HUES6 (cell line): ENCODE measurements around the gene SH3PXD2B.
"Not testable (repeated sequence)": the region's sequence is repeated elsewhere in the genome, so short reads cannot be mapped to it uniquely, and the experiment has no call there.

Source experiments
- H3K27ac ChIP-seq: 2 replicates; pipeline ENCODE4 v1.7.0; 2013; ENCODE audit warnings: low read depth, mild to moderate bottlenecking, low read length, inconsistent platforms
- H3K27me3 ChIP-seq: 2 replicates; pipeline ENCODE4 v1.6.1; 2013; ENCODE audit warnings: low read length; ENCODE audit not compliant: control insufficient read depth, insufficient read depth
- H3K36me3 ChIP-seq: 2 replicates; pipeline ENCODE4 v1.6.1; 2013; ENCODE audit warnings: low read length; ENCODE audit not compliant: control insufficient read depth, insufficient read depth
- H3K4me1 ChIP-seq: 2 replicates; pipeline ENCODE4 v1.6.1; 2013; ENCODE audit warnings: low read length; ENCODE audit not compliant: control insufficient read depth, insufficient read depth
- H3K4me3 ChIP-seq: 2 replicates; pipeline ENCODE4 v1.5.1; 2013; ENCODE audit warnings: low read depth, low read length
- H3K9ac ChIP-seq: one replicate; pipeline ENCODE4 v1.6.1; 2013; ENCODE audit warnings: mild to moderate bottlenecking, low read length
- H3K9me3 ChIP-seq: 2 replicates; pipeline ENCODE4 v1.6.1; 2013; ENCODE audit warnings: low read depth, low read length; ENCODE audit not compliant: control insufficient read depth, insufficient read depth

Gene SH3PXD2B

DNA sequence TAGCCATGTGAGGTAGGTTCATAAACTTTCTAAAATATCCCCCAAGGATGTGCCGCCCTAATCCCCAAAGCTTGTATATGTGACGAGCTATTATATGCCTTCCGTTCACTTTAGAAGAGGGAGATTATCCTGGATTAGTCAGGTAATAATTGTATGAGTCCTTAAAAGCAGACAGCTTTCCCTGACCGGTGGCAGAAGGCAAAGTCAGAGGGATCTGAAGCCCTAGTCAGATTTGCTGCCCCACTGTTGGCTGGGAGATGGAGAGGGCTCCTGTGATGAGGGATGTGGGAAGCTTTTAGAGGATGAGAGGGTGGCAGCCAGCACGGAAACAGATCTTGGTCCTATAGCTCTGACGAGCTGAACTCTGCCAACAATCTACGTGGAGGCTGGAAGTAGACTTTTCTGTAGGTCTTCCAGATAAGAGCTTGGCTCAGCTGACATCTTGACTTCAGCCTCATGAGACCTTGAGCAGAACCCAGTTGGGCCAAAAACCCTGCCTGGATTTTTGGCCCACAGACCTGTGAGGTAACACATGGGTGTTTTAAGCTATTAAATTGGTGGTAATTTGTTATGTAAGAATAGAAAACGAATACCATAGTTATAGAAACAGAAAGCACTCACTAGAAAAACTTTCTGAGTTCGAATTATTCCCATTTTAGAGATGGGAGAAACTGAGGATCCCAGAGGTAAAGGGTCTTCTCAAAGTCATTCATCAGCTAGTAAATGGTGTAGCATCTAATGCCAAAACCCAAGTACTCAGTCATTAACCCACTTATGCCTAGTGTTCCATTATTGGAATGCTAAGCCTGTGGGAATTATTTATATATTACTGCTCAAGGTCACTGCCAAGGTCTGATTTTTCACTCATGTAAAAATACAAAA is 48.9 kb downstream of the SH3PXD2B start:
- Histone ChIP-seq H3K9ac (no peak overlapping the region), H3K36me3 (peaks cover 52% of the 10 kb centered on the region), H3K27me3 (no peaks in the 10 kb centered on the region), H3K4me3 (no peak overlapping the region), H3K4me1 (peaks cover 13% of the 10 kb centered on the region), H3K9me3 (peaks cover 5% of the 10 kb centered on the region), H3K27ac (no peak overlapping the region)

DNA sequence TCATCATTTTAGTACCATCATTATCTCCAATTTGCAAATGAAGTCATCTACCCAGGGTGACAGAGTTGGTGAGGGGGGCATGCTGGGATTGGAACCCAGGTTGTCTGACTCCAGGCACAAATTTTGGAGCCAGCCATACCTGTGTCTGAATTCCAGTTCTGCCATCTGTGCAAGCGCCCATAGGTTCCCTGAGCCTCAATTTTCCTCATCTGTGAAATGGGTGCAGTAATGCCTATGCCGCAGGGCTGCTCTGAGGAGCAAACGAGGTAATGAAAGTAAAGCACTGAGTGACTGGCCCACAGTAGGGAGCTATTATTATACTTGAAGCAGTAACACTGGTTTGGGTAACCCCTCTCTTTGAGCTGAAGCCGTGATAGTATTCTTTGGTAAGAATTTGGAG is 49.6 kb downstream of the SH3PXD2B start:
- H3K27me3 ChIP-seq: no peaks in the 10 kb centered on the region

DNA sequence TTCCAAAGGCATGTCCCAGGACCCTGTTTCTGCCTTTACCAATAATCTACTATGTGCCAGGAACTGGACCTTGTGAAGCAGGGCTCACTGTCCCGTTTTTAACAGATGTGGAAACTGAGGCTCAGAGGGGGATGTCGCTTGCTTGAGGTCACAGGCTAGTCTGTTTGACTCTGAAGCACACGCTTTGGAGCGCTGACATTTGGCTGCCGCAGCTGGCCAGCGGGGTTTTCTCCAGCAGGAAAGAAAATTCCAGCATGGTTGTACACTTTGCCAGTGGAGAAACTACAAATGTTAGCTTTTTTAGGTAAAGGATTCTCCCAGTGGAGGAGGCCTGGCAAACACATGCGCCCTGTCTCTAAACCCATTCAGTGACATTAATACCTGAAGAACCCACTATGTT is 50.5 kb downstream of the SH3PXD2B start:
- H3K4me1 ChIP-seq: peaks cover 13% of the 10 kb centered on the region
- H3K9me3 ChIP-seq: peaks cover 5% of the 10 kb centered on the region
- H3K4me3 ChIP-seq: no peak overlapping the region
- no peaks in the 10 kb centered on the region for H3K27me3 ChIP-seq
- peaks cover 59% of the 10 kb centered on the region for H3K36me3 ChIP-seq
- H3K27ac ChIP-seq: no peak overlapping the region
- no peak overlapping the region for H3K9ac ChIP-seq

More for the DNA sequence above, 49.6 kb downstream of the SH3PXD2B start:
- Histone ChIP-seq H3K27ac (no peak overlapping the region), H3K9me3 (peaks cover 5% of the 10 kb centered on the region), H3K4me3 (no peak overlapping the region), H3K4me1 (peaks cover 13% of the 10 kb centered on the region), H3K9ac (no peak overlapping the region), H3K36me3 (peaks cover 54% of the 10 kb centered on the region)

DNA sequence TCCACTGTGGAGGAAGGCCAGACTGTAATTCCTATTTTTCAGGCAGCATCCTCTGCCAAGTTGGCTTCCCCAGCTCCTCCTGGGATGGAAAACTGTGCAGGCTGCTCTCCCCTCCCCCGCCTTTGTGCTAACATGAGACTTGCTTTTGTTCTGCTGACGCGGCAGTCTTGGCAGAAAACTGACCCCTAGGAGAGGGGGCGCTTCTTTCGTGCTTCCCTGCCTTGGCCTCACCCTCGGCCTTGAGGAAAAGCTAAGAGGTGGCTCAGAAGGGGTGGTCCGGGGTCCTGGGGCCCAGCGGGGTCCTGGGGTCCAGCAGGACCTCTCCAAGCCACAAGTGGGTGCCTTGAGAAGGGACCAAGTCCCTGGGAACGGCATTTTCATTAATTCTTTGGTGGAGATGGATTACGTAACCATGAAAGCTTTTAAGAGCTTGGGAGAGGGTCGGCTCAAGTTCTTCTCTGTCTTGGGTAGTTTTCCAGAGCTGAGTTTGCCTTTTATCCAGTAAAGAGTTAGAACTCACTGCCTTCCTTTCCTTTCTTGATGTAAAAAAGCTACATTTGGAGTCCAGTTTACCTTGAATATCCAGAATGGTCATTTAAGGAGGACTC is 51.0 kb downstream of the SH3PXD2B start:
- no peaks in the 10 kb centered on the region for H3K27me3 ChIP-seq
- H3K36me3 ChIP-seq: peaks cover 59% of the 10 kb centered on the region
- peaks cover 8% of the 10 kb centered on the region for H3K9me3 ChIP-seq
- no peak overlapping the region for H3K4me3 ChIP-seq
- H3K9ac ChIP-seq: peak overlapping the region; percentile 36
- peak overlapping the region; percentile 66; the same call in 1 of the 2 replicates for H3K27ac ChIP-seq
- H3K4me1 ChIP-seq: peaks cover 13% of the 10 kb centered on the region

GRCh38 chr5:172402531-172403188 is 51.7 kb downstream of the SH3PXD2B start:
- peaks cover 61% of the 10 kb centered on the region for H3K36me3 ChIP-seq
- peaks cover 13% of the 10 kb centered on the region for H3K4me1 ChIP-seq
- peak overlapping the region; percentile 36 for H3K9ac ChIP-seq
- no peak overlapping the region for H3K4me3 ChIP-seq
- H3K27me3 ChIP-seq: no peaks in the 10 kb centered on the region
- H3K9me3 ChIP-seq: peaks cover 10% of the 10 kb centered on the region
- H3K27ac ChIP-seq: peak overlapping the region; percentile 66; the same call in 1 of the 2 replicates

- H3K4me1 ChIP-seq: peaks cover 13% of the 10 kb centered on the region
- not testable (repeated sequence) for H3K9ac ChIP-seq, H3K27ac ChIP-seq, H3K27me3 ChIP-seq, H3K4me3 ChIP-seq
- peaks cover 12% of the 10 kb centered on the region for H3K9me3 ChIP-seq
- peaks cover 57% of the 10 kb centered on the region for H3K36me3 ChIP-seq
These were observed 52.3 kb downstream of the SH3PXD2B start for GRCh38 chr5:172402031-172402430.

- peaks cover 12% of the 10 kb centered on the region for H3K9me3 ChIP-seq
- no peak overlapping the region for H3K4me3 ChIP-seq
- peaks cover 46% of the 10 kb centered on the region for H3K36me3 ChIP-seq
- H3K4me1 ChIP-seq: peaks cover 13% of the 10 kb centered on the region
- no peak overlapping the region for H3K9ac ChIP-seq
- H3K27ac ChIP-seq: no peak overlapping the region
- no peaks in the 10 kb centered on the region for H3K27me3 ChIP-seq
These were observed 54.5 kb downstream of the SH3PXD2B start for GRCh38 chr5:172399826-172400225.

DNA sequence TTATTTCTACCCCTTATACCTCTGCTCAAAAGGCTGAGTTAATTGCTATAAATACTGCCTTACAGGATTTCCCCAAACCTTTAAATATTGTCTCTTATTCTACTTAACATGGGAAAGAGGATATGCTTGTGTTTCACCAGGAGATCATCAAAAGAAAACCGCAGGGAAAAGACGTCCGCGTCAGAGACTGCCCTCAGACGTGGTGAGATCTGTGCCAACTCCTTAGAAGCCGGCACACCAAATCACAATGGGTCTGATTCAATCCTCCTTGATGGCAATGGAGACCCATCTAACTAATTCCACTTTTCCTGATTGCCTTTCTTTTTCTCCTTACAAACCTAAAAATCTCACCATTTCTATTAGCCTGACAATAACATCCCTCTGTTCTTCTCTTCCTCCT is 55.0 kb downstream of the SH3PXD2B start:
- Histone ChIP-seq H3K4me3 (no peak overlapping the region), H3K27ac (no peak overlapping the region), H3K4me1 (peaks cover 13% of the 10 kb centered on the region), H3K36me3 (peaks cover 46% of the 10 kb centered on the region), H3K9ac (no peak overlapping the region), H3K27me3 (no peaks in the 10 kb centered on the region), H3K9me3 (peaks cover 12% of the 10 kb centered on the region)

GRCh38 chr5:172398645-172399044 is 55.7 kb downstream of the SH3PXD2B start:
- not testable (repeated sequence) for H3K27me3 ChIP-seq, H3K4me3 ChIP-seq, H3K27ac ChIP-seq, H3K9ac ChIP-seq
- Histone ChIP-seq H3K9me3 (peaks cover 12% of the 10 kb centered on the region), H3K4me1 (peaks cover 12% of the 10 kb centered on the region), H3K36me3 (peaks cover 49% of the 10 kb centered on the region)

GRCh38 chr5:172396994-172397393 is 57.3 kb downstream of the SH3PXD2B start:
- H3K4me3 ChIP-seq, H3K9me3 ChIP-seq, H3K4me1 ChIP-seq, H3K9ac ChIP-seq, H3K27ac ChIP-seq, H3K27me3 ChIP-seq: not testable (repeated sequence)
- H3K36me3 ChIP-seq: peaks cover 54% of the 10 kb centered on the region

GRCh38 chr5:172396220-172396619 is 58.1 kb downstream of the SH3PXD2B start:
- H3K27ac ChIP-seq: no peak overlapping the region
- no peaks in the 10 kb centered on the region for H3K4me1 ChIP-seq
- H3K36me3 ChIP-seq: peaks cover 60% of the 10 kb centered on the region
- H3K27me3 ChIP-seq: no peaks in the 10 kb centered on the region
- no peak overlapping the region for H3K4me3 ChIP-seq
- H3K9me3 ChIP-seq: peaks cover 7% of the 10 kb centered on the region; the same call in 1 of the 2 replicates
- H3K9ac ChIP-seq: no peak overlapping the region
